ENCODE data around the gene BCL7C. TPM values are rescaled to one million over a fixed set of nuclear protein-coding genes. Genes with fewer than 3 reads are reported as not detected.
A peak's percentile ranks its signal among the peaks of the same experiment; 100 is the strongest.

Gene BCL7C
- total and polyA plus RNA-seq, 2 of the 13 experiments (the other 11 are each of a cell fraction or from before 2014, with no cell fraction given) = 17.7 to 33.8 TPM

GRCh38 chr16:30893744-30894539, at the start of gene BCL7C (continued):
- TF ChIP-seq ZNF639 (CRISPR knock-in tag; conservative IDR thresholded peaks at IDR 0.05) (peak; percentile 95), ZSCAN25 (CRISPR knock-in tag; IDR thresholded peaks at IDR 0.05) (peak; percentile 73; the same call in 1 of the 2 replicates), ZNF580 (CRISPR knock-in tag; IDR thresholded peaks at IDR 0.05; ENCODE audit: borderline replicate concordance, low read depth) (peak; percentile 82; the same call in 1 of the 2 replicates), BRF2 (CRISPR knock-in tag; IDR thresholded peaks at IDR 0.05) (peak; percentile 79; the same call in 1 of the 2 replicates), ZNF614 (CRISPR knock-in tag; IDR thresholded peaks at IDR 0.05; ENCODE audit: borderline replicate concordance) (0 out of 2 replicates have a peak, but pooled peaks have one; percentile 27), SOX13 (IDR thresholded peaks at IDR 0.05) (no peak), SOX13 (CRISPR knock-in tag; conservative IDR thresholded peaks at IDR 0.05 in 1 of 2, IDR thresholded peaks at IDR 0.05 in 1 of 2) (peak in 1 of 2 experiments; percentile 60; a peak in 2 of 4 replicates), RFX3 (CRISPR knock-in tag; IDR thresholded peaks at IDR 0.05) (no peak), HES4 (CRISPR knock-in tag; IDR thresholded peaks at IDR 0.05; ENCODE audit: borderline replicate concordance) (peak; percentile 92), ZBTB49 (CRISPR knock-in tag; IDR thresholded peaks at IDR 0.05; ENCODE audit: borderline replicate concordance) (0 out of 2 replicates have a peak, but pooled peaks have one; percentile 29), ZNF225 (CRISPR knock-in tag; IDR thresholded peaks at IDR 0.05) (peak; percentile 87; the same call in 1 of the 2 replicates), RAD21 (CRISPR knock-in tag; IDR thresholded peaks at IDR 0.05) (peak; percentile 71), HNRNPK (IDR thresholded peaks at IDR 0.05; ENCODE audit: low read depth, low read length, poor library complexity, severe bottlenecking) (no peak), ZNF615 (CRISPR knock-in tag; IDR thresholded peaks at IDR 0.05; ENCODE audit: borderline replicate concordance) (no peak), HNRNPL (IDR thresholded peaks at IDR 0.05; ENCODE audit: low read depth, low read length) (no peak), NCOA5 (CRISPR knock-in tag; IDR thresholded peaks at IDR 0.05) (no peak), LBX2 (CRISPR knock-in tag; IDR thresholded peaks at IDR 0.05; ENCODE audit: borderline replicate concordance) (peak; percentile 99; the same call in 1 of the 2 replicates), ZNF782 (CRISPR knock-in tag; IDR thresholded peaks at IDR 0.05; ENCODE audit: borderline replicate concordance) (no peak; the same call in none of the 2 replicates), IKZF5 (CRISPR knock-in tag; IDR thresholded peaks at IDR 0.05) (peak; percentile 15; the same call in 1 of the 2 replicates), ZNF232 (CRISPR knock-in tag; IDR thresholded peaks at IDR 0.05; ENCODE audit: borderline replicate concordance) (peak; percentile 96)

Measured in HepG2 (cell line).